CD4-positive, alpha-beta T cell treated with Interleukin-4 for 1 hour (primary cell): ENCODE measurements around the gene EXOC4.
A peak's percentile ranks its signal among the peaks of the same experiment; 100 is the strongest.
"Not testable (repeated sequence)": the region's sequence is repeated elsewhere in the genome, so short reads cannot be mapped to it uniquely, and the experiment has no call there.

ENCODE experiments used
- DNase-seq, 2 donors: peaks; one replicate each; pipeline ENCODE4 v3.0.0-alpha.2; 2020 to 2022

The EXOC4 gene

GRCh38 chr7:133252858-133253518 is at the start of gene EXOC4:
TSS of gene EXOC4 (plus strand) at chr7:133253078.
- DNase-seq = peak; percentile 97 to 99

DNA sequence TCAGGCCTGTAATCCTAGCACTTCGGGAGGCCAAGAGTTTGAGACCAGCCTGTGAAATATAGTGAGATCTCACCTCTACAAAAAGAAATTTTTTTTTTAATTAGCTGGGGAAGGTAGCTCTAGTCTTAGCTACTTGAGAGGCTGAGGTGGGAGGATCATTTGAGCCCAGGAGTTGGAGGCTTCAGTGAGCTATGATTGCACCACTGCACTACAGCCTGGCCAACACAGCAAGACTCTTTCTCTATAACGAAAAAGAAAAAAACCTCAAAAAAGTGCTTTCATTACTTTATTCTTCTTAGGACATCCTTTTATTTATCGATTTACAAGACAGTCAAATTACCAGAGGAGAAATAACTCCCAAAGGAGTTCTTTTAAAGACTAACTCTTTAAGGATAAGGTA is 49.4 kb upstream of the EXOC4 start:
- DNase-seq = no peak

DNA sequence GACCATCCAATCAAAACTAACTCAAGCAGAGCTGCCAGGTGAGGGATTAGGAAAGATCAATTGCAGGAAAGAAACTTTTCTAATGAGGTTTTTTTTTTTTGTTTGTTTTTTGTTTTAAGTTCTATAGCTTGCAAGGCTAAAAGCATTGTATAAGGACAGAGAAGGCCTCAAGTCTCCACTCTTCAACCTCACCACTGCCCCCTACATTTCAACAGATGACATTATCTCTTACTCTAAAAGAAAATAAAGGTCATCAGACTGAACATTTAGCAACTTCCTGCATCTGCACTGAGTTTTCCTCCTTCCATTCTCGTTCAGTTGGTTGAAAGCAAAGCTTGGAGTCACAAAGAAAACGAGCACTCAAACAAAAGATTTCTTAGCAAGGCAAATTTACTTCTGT is 45.2 kb upstream of the EXOC4 start:
- no peak for DNase-seq

- not testable (repeated sequence) for DNase-seq
Observed at GRCh38 chr7:133210817-133211216, 42.1 kb upstream of the EXOC4 start.

DNA sequence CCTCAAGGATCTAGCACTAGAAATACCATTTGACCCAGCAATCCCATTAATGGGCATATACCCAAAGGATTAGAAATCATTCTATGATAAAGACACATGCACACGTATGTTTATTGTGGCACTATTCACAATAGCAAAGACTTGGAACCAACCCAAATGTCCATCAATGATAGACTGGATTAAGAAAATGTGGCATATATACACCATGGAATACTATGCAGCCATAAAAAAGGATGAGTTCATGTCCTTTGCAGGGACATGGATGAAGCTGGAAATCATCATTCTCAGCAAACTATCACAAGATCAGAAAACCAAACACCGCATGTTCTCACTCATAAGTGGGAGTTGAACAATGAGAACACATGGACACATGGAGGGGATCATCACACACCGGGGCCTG is 39.1 kb upstream of the EXOC4 start:
- DNase-seq = not testable (repeated sequence)

DNA sequence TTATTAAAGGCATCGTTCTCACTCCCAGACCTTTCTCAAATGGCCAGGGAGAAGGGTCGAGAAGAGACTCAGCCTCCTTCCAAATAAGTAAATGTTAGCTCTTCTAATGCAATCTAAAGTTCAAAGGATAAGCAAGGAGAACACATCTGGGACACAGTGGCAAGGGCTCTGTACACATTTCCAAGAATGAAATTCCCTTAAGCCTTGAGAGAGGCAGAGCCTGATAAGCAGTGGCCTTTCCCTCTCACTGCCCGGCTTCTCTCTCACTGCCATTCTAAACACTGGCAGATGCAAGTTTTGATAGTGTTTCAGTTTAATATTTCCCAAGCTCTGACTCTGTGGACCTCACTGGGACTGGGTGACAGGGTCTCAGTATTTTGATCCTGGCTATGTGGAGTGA is 35.1 kb upstream of the EXOC4 start:
- DNase-seq = no peak

GRCh38 chr7:133230591-133231194 is 22.2 kb upstream of the EXOC4 start:
- DNase-seq = peak; percentile 20 to 53

- DNase-seq = no peak
Observed at GRCh38 chr7:133233142-133233541, 19.7 kb upstream of the EXOC4 start.

GRCh38 chr7:133234961-133235875 is 17.7 kb upstream of the EXOC4 start:
- DNase-seq = no peak

DNA sequence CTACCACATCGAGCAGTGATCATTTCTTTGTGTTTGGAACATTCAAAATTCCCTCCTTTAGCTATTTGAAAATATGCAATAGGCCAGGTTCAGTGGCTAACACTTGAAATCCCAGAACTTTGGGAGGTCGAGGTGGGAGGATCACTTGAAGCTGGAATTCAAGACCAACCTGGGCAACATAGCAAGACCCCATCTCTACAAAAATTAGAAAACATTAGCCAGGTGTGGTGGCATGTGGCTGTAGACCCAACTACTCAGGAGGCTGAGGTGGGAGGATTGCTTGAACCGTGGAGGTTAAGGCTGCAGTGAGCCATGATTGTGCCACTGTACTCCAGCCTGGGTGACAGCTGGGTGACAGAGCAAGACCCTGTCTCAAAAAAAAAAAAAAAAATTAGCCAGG is 15.3 kb upstream of the EXOC4 start:
- no peak for DNase-seq

GRCh38 chr7:133240302-133240701 is 12.6 kb upstream of the EXOC4 start:
- DNase-seq = no peak

GRCh38 chr7:133246558-133246957 is 6.3 kb upstream of the EXOC4 start:
- DNase-seq = no peak

DNA sequence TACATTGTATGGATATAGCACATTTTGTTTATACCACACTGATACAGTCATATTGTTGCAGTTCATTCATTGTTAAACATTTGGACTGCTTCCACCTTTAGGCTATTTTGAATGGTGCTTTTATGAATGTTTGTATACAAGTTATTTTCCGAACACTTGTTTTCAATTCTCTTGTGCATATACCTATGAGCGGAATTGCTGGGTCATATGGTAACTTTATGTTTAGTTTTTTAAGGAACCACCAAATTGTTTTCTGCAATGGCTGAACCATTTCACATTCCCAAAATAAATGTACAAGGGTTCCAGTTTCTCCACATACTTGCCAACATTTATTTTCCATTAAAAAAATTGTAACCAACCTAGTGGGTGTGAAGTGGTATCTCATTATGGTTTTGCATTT is 4.0 kb upstream of the EXOC4 start:
- no peak for DNase-seq

- DNase-seq = no peak
Observed at GRCh38 chr7:133252506-133252857, 396 bp upstream of the EXOC4 start.

- peak in 1 of 2 donors; percentile 10 for DNase-seq
Observed at GRCh38 chr7:133253519-133253875, 619 bp downstream of the EXOC4 start.

DNA sequence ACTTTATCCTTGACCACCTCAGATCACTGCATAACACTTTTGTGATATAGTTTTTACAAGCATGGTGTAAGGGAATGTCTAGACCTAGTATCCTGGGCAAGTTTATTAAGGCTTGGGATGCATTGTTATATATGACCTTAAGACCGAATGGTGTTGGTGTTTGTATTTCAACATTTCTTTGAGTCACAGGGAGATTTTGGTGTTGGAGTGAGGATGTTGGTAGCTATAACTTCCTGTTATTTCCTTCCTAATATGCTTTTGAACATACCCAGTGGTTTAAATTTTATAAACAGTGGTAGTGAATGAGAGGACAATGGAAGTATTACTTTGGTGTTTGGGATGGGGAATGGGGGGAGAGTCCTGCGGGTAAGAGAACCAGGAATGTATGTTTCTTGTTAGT is 2.6 kb downstream of the EXOC4 start:
- DNase-seq = no peak

DNA sequence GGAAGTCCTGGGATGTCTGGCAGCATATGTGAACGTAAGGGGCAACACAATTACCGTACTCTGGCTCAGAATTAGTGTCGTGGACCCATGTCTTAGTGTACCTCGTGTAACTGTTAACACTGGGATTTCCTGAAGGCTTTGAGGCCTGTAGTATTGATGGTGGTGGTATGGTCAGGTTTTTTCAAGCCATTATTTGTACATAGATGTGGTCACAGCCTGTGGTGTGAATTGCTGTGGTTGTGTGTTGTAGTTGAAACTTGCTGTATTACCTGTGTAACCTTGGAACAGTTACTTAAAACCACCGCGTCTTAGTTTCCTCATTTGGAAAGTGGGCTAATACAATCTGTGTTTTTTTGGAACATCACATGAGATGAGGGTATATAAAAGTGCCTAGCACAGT is 5.3 kb downstream of the EXOC4 start:
- DNase-seq = no peak

GRCh38 chr7:133265821-133266220 is 12.9 kb downstream of the EXOC4 start:
- no peak for DNase-seq

DNA sequence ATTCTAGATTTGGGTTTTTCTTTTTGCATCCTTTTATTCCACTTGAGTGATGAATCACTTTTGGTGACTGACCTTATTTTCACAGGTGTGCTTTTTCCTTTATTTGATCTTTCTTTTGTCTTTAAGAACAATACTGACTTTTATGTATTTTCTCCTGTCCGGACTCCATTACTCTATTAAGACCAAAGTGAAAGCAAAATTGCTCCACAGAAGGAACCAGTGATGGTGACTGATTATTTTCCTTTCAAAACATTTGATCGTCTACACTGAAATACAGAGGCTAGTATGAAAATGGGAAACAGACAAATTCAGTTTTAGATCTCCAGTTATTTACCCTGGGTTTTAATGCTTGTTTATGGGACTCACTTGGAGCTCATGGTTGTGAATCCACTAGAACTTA is 15.5 kb downstream of the EXOC4 start:
- DNase-seq = no peak

- no peak for DNase-seq
Observed at GRCh38 chr7:133272336-133272735, 19.5 kb downstream of the EXOC4 start.

DNA sequence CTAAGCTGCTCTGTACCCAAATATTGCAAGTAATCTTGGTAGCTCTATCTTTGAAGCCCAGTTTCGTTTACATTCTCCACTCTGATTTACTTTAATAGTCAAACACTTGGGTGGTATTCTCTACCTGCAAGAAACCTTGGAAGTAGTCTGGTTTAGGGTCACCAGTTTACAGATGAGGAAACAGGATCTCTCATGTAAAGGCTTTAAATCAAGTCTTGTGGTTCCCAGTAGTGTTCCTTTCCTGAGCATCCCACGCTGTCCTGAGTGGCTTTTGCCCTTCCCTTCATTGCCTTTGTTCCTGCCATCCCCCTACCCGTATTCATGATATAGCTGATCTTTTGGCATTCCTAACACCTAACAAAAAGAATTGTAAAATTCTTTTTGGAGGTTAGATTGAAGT is 20.3 kb downstream of the EXOC4 start:
- DNase-seq = no peak

- no peak for DNase-seq
Observed at GRCh38 chr7:133274265-133274664, 21.4 kb downstream of the EXOC4 start.

GRCh38 chr7:133275008-133275407 is 22.1 kb downstream of the EXOC4 start:
- DNase-seq = no peak

DNA sequence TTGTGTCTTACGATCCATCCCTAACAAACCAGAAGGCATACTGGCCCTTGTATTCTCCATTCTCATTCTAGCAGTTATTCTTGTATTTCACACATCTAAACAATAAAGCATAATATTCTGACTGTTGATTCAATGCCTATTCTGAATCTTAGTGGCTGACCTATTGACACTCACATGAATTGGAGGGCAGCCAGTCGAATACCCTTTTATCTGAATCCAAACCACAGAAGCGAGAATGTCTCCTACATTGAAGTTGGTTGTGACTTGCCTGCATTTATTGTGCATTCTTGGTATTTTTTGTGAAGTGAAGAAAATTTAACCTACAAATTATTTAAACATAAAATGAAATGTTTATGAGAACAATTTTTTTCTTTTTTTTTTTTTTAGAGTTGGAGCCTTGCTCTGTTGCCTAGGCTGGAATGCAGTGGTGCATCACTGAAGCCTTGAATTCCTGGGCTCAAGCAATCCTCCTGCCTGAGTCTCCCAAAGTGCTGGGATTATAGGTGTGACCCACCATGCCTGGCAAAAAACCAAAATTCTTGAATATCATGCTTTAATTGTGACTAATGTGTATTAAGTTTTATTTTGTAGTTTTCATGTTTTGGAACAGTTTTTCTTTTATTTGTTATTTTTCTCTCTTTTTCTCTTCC is 22.7 kb downstream of the EXOC4 start:
- DNase-seq = no peak
